Right lobe of liver (tissue), 6 donors: ENCODE results near the gene ERFE. TPM values are rescaled to one million over a fixed set of nuclear protein-coding genes. Genes with fewer than 3 reads are reported as not detected.
A peak's percentile ranks its signal among the peaks of the same experiment; 100 is the strongest.
"Not testable (repeated sequence)": the region's sequence is repeated elsewhere in the genome, so short reads cannot be mapped to it uniquely, and the experiment has no call there.

Experiments used
- ATAC-seq, 4 donors: fragments of 200-7000 bp; cut with Tn5 transposase; one replicate each; pipeline ENCODE4 v1.9.1; 2020; ENCODE audit warnings: mild to moderate bottlenecking in 4 of 4, moderate library complexity in 4 of 4
- DNase-seq, 3 donors: peaks; one replicate each; pipeline ENCODE4 v3.0.0-alpha.2; 2020
- H3K27ac ChIP-seq, 3 donors: fragments of 200-600 bp; one replicate each; pipeline ENCODE4 v1.8.0; 2022
- H3K27me3 ChIP-seq, 2 donors: fragments of 200-600 bp; one replicate each; pipeline ENCODE4 v1.8.0; 2022
- H3K36me3 ChIP-seq, 4 donors: fragments of 200-600 bp; sonication (generic) in 1 of 4; one replicate each; pipeline versions ENCODE4 v1.5.1 to v1.8.0; 2017 to 2022; ENCODE audit warnings: control low read depth in 1 of 4
- H3K4me1 ChIP-seq, 4 donors: fragments of 200-600 bp; sonication (generic) in 1 of 4; one replicate each; pipeline versions ENCODE4 v1.5.1 to v1.8.0; 2017 to 2022; ENCODE audit warnings: control low read depth in 1 of 4
- H3K4me3 ChIP-seq, 3 donors: fragments of 200-600 bp; one replicate each; pipeline ENCODE4 v1.8.0; 2022
- H3K9me3 ChIP-seq, 4 donors: fragments of 200-600 bp; sonication (generic) in 1 of 4; one replicate each; pipeline versions ENCODE4 v1.5.1 to v1.8.0; 2017 to 2022; ENCODE audit warnings: control low read depth in 1 of 4
- POLR2A ChIP-seq: fragments of 450-650 bp; IDR thresholded peaks from one replicate; pipeline ENCODE4 v1.6.1; 2017; ENCODE audit warnings: antibody characterized with exemption, mild to moderate bottlenecking
- WGBS: methylation state at CpG from one replicate; pipeline ENCODE4 v1.1.6; 2018; ENCODE audit warnings: low coverage, low lambda C conversion rate; ENCODE audit not compliant: insufficient coverage; ENCODE audit errors: missing lambda C conversion rate; 5-methylcytosine and 5-hydroxymethylcytosine counted together
- intact Hi-C, 2 donors: fragments of 100-400 bp; cut with DNase I; formaldehyde crosslinking; loops; one replicate each; pipeline versions ENCODE4 v1.11.2 to v1.14.1; 2022
- long read RNA-seq: library from polyadenylated mRNA; unstranded; transcript quantifications from one replicate; pipeline ENCODE4 v2.0.0, GENCODE V29; 2019
- total RNA-seq, 6 experiments: library from RNA; depleted of rRNA in 2 of 6; stranded (reverse); fragments of >200 nt in 2 of 6; fragmentation: NEBNext Ultra II Directional in 3 of 6; extraction: Animal tissue kit (Norgen Biotek cat#: 25700) in 3 of 6; gene quantifications; one replicate each; pipeline versions ENCODE4 v1.1.0 to v1.2.4, GENCODE V29; 2016 to 2023
- TF ChIP-seq, protein P1 (sequence below), 4 donors: fragments of 200-600 bp in 3 of 4; fragments of 450-650 bp in 1 of 4; IDR thresholded peaks; one replicate each; pipeline versions ENCODE4 v1.5.1 to v1.8.0; 2016 to 2022; ENCODE audit warnings: antibody characterized with exemption in 4 of 4, mild to moderate bottlenecking in 2 of 4
- donor health status: DM: no; HTN: yes; CAD: no.
- donor health status: DM: no; HTN: no; CAD: no.
- donor health status: DM: no; HTN: no; CAD: no.
- donor health status: DM: no; HTN: yes; CAD: no.
- donor health status: DM: no; HTN: yes; CAD: no.

The ERFE gene
- total RNA-seq = 1 to 10 TPM in 1 of 6 experiments, under 1 TPM in 2, not detected in 3; 0.27 to 1.4 (median 0.31) TPM
- long read RNA-seq = 0 reads

DNA sequence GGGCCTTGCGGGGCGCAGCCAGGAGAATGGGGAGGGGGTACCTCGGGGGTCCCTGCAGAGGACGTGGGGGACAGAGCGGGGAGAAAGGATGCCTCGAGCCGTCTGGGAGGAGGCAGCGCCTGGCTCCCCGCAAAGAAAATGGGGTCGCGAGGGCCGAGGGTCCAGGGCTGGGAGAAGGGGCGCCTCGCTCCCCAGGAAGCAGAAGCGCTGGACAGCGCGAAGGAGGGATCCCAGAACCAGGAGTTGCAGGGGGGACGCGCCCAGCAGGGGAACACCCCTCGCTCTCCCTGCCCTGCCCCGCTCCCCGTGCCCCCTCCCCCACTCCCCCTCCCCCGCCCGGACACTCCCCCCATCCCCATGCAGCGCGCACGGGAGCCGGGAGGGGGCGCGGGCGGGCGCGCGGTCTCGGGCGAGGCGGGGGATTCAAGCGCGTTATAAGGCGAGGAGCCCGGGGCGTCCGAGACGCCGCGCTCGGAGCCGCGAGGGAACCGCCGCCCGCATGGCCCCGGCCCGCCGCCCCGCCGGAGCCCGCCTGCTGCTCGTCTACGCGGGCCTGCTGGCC is at the start of gene ERFE:
TSS of gene ERFE (plus strand) at position 462 of the 562 bp plus-strand sequence. CDS start at position 500, 38 bp downstream.
- TF ChIP-seq POLR2A = no peak
- TF ChIP-seq, protein P1, sequence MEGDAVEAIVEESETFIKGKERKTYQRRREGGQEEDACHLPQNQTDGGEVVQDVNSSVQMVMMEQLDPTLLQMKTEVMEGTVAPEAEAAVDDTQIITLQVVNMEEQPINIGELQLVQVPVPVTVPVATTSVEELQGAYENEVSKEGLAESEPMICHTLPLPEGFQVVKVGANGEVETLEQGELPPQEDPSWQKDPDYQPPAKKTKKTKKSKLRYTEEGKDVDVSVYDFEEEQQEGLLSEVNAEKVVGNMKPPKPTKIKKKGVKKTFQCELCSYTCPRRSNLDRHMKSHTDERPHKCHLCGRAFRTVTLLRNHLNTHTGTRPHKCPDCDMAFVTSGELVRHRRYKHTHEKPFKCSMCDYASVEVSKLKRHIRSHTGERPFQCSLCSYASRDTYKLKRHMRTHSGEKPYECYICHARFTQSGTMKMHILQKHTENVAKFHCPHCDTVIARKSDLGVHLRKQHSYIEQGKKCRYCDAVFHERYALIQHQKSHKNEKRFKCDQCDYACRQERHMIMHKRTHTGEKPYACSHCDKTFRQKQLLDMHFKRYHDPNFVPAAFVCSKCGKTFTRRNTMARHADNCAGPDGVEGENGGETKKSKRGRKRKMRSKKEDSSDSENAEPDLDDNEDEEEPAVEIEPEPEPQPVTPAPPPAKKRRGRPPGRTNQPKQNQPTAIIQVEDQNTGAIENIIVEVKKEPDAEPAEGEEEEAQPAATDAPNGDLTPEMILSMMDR (IDR thresholded peaks at IDR 0.05) = peak in 3 of 4 donors; percentile 32 to 51 (median 35)
- intact Hi-C loops = no loop called here
- 10% methylated on average over 2 of the region's 61 CpGs for WGBS
- peak in 2 of 3 donors; percentile 33 to 45 for DNase-seq
- Histone ChIP-seq H3K9me3 (no peaks in the 10 kb centered on the region), H3K27ac (no peak within 1 kb of the TSS), H3K36me3 (no peaks in the 10 kb centered on the region), H3K4me1 (no peaks in the 10 kb centered on the region), H3K4me3 (peak within 1 kb of the TSS in 1 of 3 donors; percentile 24), H3K27me3 (no peaks in the 10 kb centered on the region)
- peak; percentile 48 to 64 (median 58) for ATAC-seq

GRCh38 chr2:238113611-238114010 is 45.2 kb upstream of the ERFE start:
- Histone ChIP-seq H3K9me3 (no peaks in the 10 kb centered on the region), H3K27me3 (no peaks in the 10 kb centered on the region), H3K4me1 (no peaks in the 10 kb centered on the region), H3K27ac (no peak overlapping the region), H3K4me3 (no peak overlapping the region), H3K36me3 (no peaks in the 10 kb centered on the region)
- DNase-seq = peak; percentile 5 to 45 (median 32)
- no peak for ATAC-seq
- TF ChIP-seq, protein P1 (IDR thresholded peaks at IDR 0.05) = no peak
- TF ChIP-seq POLR2A = no peak
- intact Hi-C loops = no loop called here
- 80% methylated on average over 2 of the region's 13 CpGs for WGBS

- DNase-seq (peak in 2 of 3 donors; percentile 12 to 27), ATAC-seq (no peak)
- no peaks in the 10 kb centered on the region for H3K4me1 ChIP-seq
- H3K27me3 ChIP-seq = no peaks in the 10 kb centered on the region
- TF ChIP-seq, protein P1 (IDR thresholded peaks at IDR 0.05) = no peak
- no peak for TF ChIP-seq POLR2A
- intact Hi-C loops = no loop called here
- no peak overlapping the region for H3K27ac ChIP-seq
- H3K4me3 ChIP-seq = no peak overlapping the region
- H3K9me3 ChIP-seq = no peaks in the 10 kb centered on the region
- 80% methylated on average over 15 of the region's 16 CpGs for WGBS
- no peaks in the 10 kb centered on the region for H3K36me3 ChIP-seq
These were observed 44.4 kb upstream of the ERFE start for GRCh38 chr2:238114331-238114841.

- Histone ChIP-seq H3K27ac (no peak overlapping the region), H3K9me3 (no peaks in the 10 kb centered on the region), H3K36me3 (no peaks in the 10 kb centered on the region), H3K4me1 (no peaks in the 10 kb centered on the region), H3K27me3 (no peaks in the 10 kb centered on the region), H3K4me3 (no peak overlapping the region)
- TF ChIP-seq POLR2A = no peak
- TF ChIP-seq, protein P1 (IDR thresholded peaks at IDR 0.05) = no peak
- 92% methylated on average over 9 of the region's 32 CpGs for WGBS
- peak in 2 of 3 donors; percentile 14 to 42 for DNase-seq
- intact Hi-C loops = no loop called here
- peak; percentile 20 to 58 (median 42) for ATAC-seq
These were observed 43.7 kb upstream of the ERFE start for GRCh38 chr2:238114851-238115660.

DNA sequence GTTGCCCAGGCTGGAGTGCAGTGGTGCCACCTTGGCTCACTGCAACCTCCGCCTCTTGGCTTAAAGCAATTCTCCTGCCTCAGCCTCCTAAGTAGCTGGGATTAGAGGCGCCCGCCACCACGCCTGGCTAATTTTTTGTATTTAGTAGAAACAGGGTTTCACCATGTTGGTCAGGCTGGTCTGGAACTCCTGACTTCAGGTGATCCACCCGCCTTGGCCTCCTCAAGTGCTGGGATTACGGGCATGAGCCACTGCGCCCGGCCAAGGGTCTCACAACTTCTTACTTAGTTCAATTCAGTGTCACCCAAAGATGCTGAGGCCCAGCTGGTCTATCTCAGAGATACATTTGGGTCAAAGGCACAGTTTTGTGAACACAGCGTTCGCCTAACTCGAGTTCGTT is 43.1 kb upstream of the ERFE start:
- H3K27ac ChIP-seq, H3K4me1 ChIP-seq, intact Hi-C loops, H3K4me3 ChIP-seq, ATAC-seq, H3K9me3 ChIP-seq, H3K27me3 ChIP-seq, H3K36me3 ChIP-seq: not testable (repeated sequence)
- WGBS = no CpG with 5 or more reads among the region's 12 CpGs
- DNase-seq = peak in 2 of 3 donors; percentile 5 to 33
